ENCODE measurements around the gene PCDHGB7. TPM values are rescaled to one million over a fixed set of nuclear protein-coding genes. Genes with fewer than 3 reads are reported as not detected.

PCDHGB7 gene
- total and polyA plus RNA-seq, 2 experiments from 2014 or later: 8.4 to 8.8 TPM

DNA sequence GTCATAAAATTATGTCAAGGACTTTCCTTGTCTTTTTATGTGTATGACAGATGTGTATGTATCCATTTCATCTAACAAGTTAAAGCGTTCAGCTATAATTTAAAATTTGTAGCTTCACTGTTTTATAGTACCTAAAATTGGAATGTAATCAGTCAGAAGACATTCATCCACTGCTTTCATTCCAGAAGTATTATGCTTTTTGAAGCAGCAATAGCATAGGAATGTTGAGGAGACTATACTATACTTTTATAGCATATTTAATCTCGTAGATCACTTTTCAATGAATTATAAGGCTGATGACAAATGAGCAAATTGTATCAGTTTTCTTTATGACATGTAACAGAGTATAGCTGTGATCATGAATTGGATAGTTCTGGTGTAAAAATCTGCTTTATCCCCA is 19.7 kb downstream of the PCDHGB7 start:
- Histone ChIP-seq H3K79me2 (peaks cover 6% of the 10 kb centered on the region), H3K9me3 (ENCODE audit: low read depth) (peaks cover 14% of the 10 kb centered on the region), H4K20me1 (ENCODE audit: insufficient read depth, poor library complexity, severe bottlenecking) (no peaks in the 10 kb centered on the region), H3K36me3 (replicated peaks; ENCODE audit: insufficient read depth, low read depth) (no peaks in the 10 kb centered on the region), H3K27me3 (no peaks in the 10 kb centered on the region), H3K4me1 (ENCODE audit: insufficient read depth) (no peaks in the 10 kb centered on the region), H3K4me2 (no peak overlapping the region), H3K9me2 (replicated peaks; ENCODE audit: insufficient read depth) (no peaks in the 10 kb centered on the region), H3K27ac (no peak overlapping the region), H3K4me3 (no peak overlapping the region), H2AFZ (no peak overlapping the region)
- DNase-seq (ENCODE audit: low spot score): no peak
- WGBS (ENCODE audit: low lambda C conversion rate, missing lambda C conversion rate): 98% methylated on average over 2 of the region's 2 CpGs
- no peak for TF ChIP-seq EZH2 (IDR thresholded peaks at IDR 0.05; ENCODE audit: borderline replicate concordance)

DNA sequence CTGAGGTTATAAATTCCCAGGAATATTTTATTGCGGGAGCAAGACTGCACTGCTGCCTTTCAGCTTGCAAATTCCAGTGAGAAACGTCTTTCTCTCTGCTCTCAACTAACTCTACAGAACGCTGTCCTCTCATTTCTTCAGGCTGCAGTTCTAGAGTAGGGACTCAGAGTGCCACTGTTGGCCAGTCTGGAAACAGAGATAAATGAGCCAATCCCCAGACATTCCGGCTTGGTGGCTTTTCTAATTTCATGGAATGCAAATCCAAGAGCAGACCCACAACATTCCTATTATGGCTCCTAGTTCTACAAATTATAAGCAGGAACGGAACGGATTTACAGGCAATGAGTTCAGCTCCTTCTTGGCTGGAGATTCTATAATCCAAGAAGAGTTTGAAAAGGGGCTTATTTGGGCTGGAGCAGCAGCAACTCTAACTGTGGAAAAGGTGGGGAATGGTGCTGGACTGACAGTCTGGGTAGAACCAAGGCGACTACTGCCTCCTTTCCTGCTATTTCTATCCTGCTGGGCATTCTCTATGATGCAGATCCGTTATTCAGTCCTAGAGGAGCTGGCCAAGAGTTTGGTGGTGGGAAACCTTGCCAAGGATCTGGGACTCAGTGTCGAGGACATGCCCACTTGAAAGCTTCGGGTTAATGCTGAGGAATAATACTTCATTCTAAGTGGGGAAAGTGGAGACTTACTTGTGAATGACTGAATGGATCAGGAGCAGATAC is 22.1 kb downstream of the PCDHGB7 start:
- TF ChIP-seq EZH2 (IDR thresholded peaks at IDR 0.05; ENCODE audit: borderline replicate concordance): no peak
- TF ChIP-seq, protein P1, sequence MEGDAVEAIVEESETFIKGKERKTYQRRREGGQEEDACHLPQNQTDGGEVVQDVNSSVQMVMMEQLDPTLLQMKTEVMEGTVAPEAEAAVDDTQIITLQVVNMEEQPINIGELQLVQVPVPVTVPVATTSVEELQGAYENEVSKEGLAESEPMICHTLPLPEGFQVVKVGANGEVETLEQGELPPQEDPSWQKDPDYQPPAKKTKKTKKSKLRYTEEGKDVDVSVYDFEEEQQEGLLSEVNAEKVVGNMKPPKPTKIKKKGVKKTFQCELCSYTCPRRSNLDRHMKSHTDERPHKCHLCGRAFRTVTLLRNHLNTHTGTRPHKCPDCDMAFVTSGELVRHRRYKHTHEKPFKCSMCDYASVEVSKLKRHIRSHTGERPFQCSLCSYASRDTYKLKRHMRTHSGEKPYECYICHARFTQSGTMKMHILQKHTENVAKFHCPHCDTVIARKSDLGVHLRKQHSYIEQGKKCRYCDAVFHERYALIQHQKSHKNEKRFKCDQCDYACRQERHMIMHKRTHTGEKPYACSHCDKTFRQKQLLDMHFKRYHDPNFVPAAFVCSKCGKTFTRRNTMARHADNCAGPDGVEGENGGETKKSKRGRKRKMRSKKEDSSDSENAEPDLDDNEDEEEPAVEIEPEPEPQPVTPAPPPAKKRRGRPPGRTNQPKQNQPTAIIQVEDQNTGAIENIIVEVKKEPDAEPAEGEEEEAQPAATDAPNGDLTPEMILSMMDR (IDR thresholded peaks at IDR 0.05; ENCODE audit: poor library complexity): no peak
- TF ChIP-seq EZH2phosphoT487 (IDR thresholded peaks at IDR 0.05; ENCODE audit: low read depth, severe bottlenecking, unreplicated experiment): no peak
- Histone ChIP-seq H3K4me2 (no peak overlapping the region), H4K20me1 (ENCODE audit: insufficient read depth, poor library complexity, severe bottlenecking) (no peaks in the 10 kb centered on the region), H3K27ac (no peak overlapping the region), H2AFZ (no peak overlapping the region), H3K4me3 (no peak overlapping the region), H3K36me3 (replicated peaks; ENCODE audit: insufficient read depth, low read depth) (no peaks in the 10 kb centered on the region), H3K27me3 (no peaks in the 10 kb centered on the region), H3K9me2 (replicated peaks; ENCODE audit: insufficient read depth) (no peaks in the 10 kb centered on the region), H3K4me1 (ENCODE audit: insufficient read depth) (no peaks in the 10 kb centered on the region), H3K79me2 (peaks cover 3% of the 10 kb centered on the region), H3K9me3 (ENCODE audit: low read depth) (peaks cover 7% of the 10 kb centered on the region)
- WGBS (ENCODE audit: low lambda C conversion rate, missing lambda C conversion rate): 91% methylated on average over 10 of the region's 10 CpGs
- no peak for DNase-seq (ENCODE audit: low spot score)

DNA sequence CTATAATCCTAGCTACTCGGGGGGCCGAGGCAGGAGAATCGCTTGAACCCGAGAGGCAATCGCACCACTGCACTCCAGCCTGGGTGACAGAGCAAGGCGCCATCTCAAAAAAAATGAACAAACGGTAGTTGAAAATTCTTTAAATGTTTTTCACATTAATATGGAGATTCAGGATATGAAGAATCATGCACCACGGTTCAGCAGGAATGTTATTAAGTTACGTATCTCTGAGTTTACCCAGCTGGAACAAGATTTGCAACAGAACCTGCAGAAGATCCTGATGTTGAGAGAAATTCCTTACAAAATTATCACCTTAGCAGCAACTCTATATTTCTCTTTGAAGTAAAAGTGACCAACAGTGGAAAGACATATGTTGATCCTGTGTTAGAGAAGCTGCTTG is 22.9 kb downstream of the PCDHGB7 start:
- Histone ChIP-seq H3K36me3 (replicated peaks; ENCODE audit: insufficient read depth, low read depth) (no peaks in the 10 kb centered on the region), H3K27me3 (no peaks in the 10 kb centered on the region), H3K4me2 (no peak overlapping the region), H4K20me1 (ENCODE audit: insufficient read depth, poor library complexity, severe bottlenecking) (no peaks in the 10 kb centered on the region), H3K27ac (no peak overlapping the region), H3K9me2 (replicated peaks; ENCODE audit: insufficient read depth) (no peaks in the 10 kb centered on the region), H3K4me3 (no peak overlapping the region), H3K79me2 (peaks cover 6% of the 10 kb centered on the region), H3K9me3 (ENCODE audit: low read depth) (peaks cover 7% of the 10 kb centered on the region), H2AFZ (no peak overlapping the region), H3K4me1 (ENCODE audit: insufficient read depth) (no peaks in the 10 kb centered on the region)
- DNase-seq (ENCODE audit: low spot score): no peak
- TF ChIP-seq EZH2phosphoT487 (IDR thresholded peaks at IDR 0.05; ENCODE audit: low read depth, severe bottlenecking, unreplicated experiment) (no peak), EZH2 (IDR thresholded peaks at IDR 0.05; ENCODE audit: borderline replicate concordance) (no peak)
- TF ChIP-seq, protein P1 (IDR thresholded peaks at IDR 0.05; ENCODE audit: poor library complexity): no peak
- WGBS (ENCODE audit: low lambda C conversion rate, missing lambda C conversion rate): 100% methylated on average over 9 of the region's 9 CpGs

DNA sequence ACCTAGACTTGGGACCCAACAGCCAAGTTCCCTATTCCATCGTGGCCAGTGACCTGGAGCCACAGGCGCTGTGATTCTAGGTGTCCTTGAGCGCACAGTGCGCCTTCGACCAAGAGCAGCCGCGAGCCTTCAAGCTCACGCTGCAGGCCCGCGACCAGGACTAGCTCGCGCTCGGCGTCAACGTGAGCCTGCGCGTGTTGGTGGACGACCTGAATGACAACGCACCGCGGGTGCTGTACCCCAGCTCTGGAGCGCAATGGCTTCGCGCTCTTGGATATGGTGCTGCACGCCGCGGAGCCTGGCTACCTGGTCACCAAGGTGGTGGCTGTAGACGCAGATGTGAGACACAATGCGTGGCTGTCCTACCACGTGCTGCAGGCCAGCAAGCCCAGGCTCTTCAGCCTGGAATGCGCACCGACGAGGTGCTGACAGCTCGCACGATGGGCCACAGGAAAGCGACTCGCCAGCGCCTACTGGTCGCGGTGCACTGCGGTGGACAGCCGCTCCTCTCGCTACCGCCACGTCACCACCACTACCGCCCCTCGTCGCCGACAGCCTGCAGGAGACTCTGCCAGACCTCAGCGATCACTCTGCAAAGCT is 24.2 kb downstream of the PCDHGB7 start:
- H3K9me3 ChIP-seq (ENCODE audit: low read depth): peaks cover under 1% of the 10 kb centered on the region
- H3K27ac ChIP-seq: no peak overlapping the region
- H3K79me2 ChIP-seq: peaks cover 6% of the 10 kb centered on the region
- no peak overlapping the region for H2AFZ ChIP-seq
- no peaks in the 10 kb centered on the region for H3K9me2 ChIP-seq (replicated peaks; ENCODE audit: insufficient read depth)
- no peaks in the 10 kb centered on the region for H3K4me1 ChIP-seq (ENCODE audit: insufficient read depth)
- H3K27me3 ChIP-seq: no peaks in the 10 kb centered on the region
- no peak overlapping the region for H3K4me3 ChIP-seq
- 97% methylated on average over 48 of the region's 50 CpGs for WGBS (ENCODE audit: low lambda C conversion rate, missing lambda C conversion rate)
- TF ChIP-seq, protein P1 (IDR thresholded peaks at IDR 0.05; ENCODE audit: poor library complexity): no peak
- TF ChIP-seq EZH2 (IDR thresholded peaks at IDR 0.05; ENCODE audit: borderline replicate concordance): no peak
- no peak for TF ChIP-seq EZH2phosphoT487 (IDR thresholded peaks at IDR 0.05; ENCODE audit: low read depth, severe bottlenecking, unreplicated experiment)
- H3K4me2 ChIP-seq: no peak overlapping the region
- no peaks in the 10 kb centered on the region for H3K36me3 ChIP-seq (replicated peaks; ENCODE audit: insufficient read depth, low read depth)
- H4K20me1 ChIP-seq (ENCODE audit: insufficient read depth, poor library complexity, severe bottlenecking): no peaks in the 10 kb centered on the region
- DNase-seq (ENCODE audit: low spot score): no peak
